Neural cell (in vitro differentiated cells): Measurements from ENCODE around the gene GAGE10. TPM values are rescaled to one million over a fixed set of nuclear protein-coding genes. Genes with fewer than 3 reads are reported as not detected.

Experiments
- H2AFZ ChIP-seq: fragments of 200-600, 300-800 bp; sonication (generic), shearing (Covaris generic); 2 replicates; pipeline ENCODE4 v1.6.0; 2014; ENCODE audit warnings: low read depth, mild to moderate bottlenecking, antibody characterized with exemption, low read length, moderate library complexity
- H3F3A ChIP-seq: fragments of 200-600 bp; shearing (Covaris generic); 2 replicates; pipeline ENCODE4 v1.6.1; 2016; ENCODE audit warnings: mild to moderate bottlenecking, moderate library complexity, mixed read lengths, antibody characterized with exemption, low read length; ENCODE audit not compliant: insufficient read depth, poor library complexity, severe bottlenecking
- H3K27ac ChIP-seq: fragments of 200-600, 300-800 bp; sonication (generic), shearing (Covaris generic); 2 replicates; pipeline ENCODE4 v1.5.1; 2014; ENCODE audit warnings: mild to moderate bottlenecking, low read length, moderate library complexity
- H3K27me3 ChIP-seq: fragments of 300-800, 200-600 bp; sonication (generic), shearing (Covaris generic); 2 replicates; pipeline ENCODE4 v1.6.0; 2014; ENCODE audit warnings: mild to moderate bottlenecking, low read depth, low read length, moderate library complexity; ENCODE audit not compliant: insufficient read depth
- H3K36me3 ChIP-seq: fragments of 300-800, 200-600 bp; sonication (generic), shearing (Covaris generic); 2 replicates; pipeline ENCODE4 v1.5.1; 2014; ENCODE audit warnings: mild to moderate bottlenecking, antibody characterized with exemption, low read length, moderate library complexity; ENCODE audit not compliant: insufficient read depth
- H3K4me2 ChIP-seq: fragments of 300-800, 200-600 bp; sonication (generic), shearing (Covaris generic); 2 replicates; pipeline ENCODE4 v1.6.0; 2014; ENCODE audit warnings: mild to moderate bottlenecking, low read length
- H3K4me3 ChIP-seq: fragments of 300-800, 200-600 bp; sonication (generic), shearing (Covaris generic); 2 replicates; pipeline ENCODE4 v1.5.1; 2014; ENCODE audit warnings: mild to moderate bottlenecking, low read length, moderate library complexity
- H3K79me2 ChIP-seq: fragments of 200-600 bp; shearing (Covaris generic); replicated peaks from 2 replicates; pipeline ENCODE4 v1.6.0; 2014; ENCODE audit warnings: mild to moderate bottlenecking, low read length, moderate library complexity; ENCODE audit not compliant: insufficient read depth
- H3K9ac ChIP-seq: fragments of 300-800, 200-600 bp; sonication (generic), shearing (Covaris generic); 2 replicates; pipeline ENCODE4 v1.6.1; 2016; ENCODE audit warnings: mild to moderate bottlenecking, low read length, mixed read lengths
- H3K9me2 ChIP-seq: fragments of 200-600 bp; shearing (Covaris generic); 2 replicates; pipeline ENCODE4 v1.6.1; 2016; ENCODE audit warnings: mild to moderate bottlenecking, low read length, mixed read lengths; ENCODE audit not compliant: insufficient read depth
- H3K9me3 ChIP-seq: fragments of 200-600, 300-800 bp; sonication (generic), shearing (Covaris generic); 2 replicates; pipeline ENCODE4 v1.6.1; 2016; ENCODE audit warnings: mild to moderate bottlenecking, mixed run types, low read length, moderate library complexity, mixed read lengths
- H4K20me1 ChIP-seq: fragments of 200-600 bp; shearing (Covaris generic); 2 replicates; pipeline ENCODE4 v1.6.1; 2016; ENCODE audit warnings: mild to moderate bottlenecking, mixed run types; ENCODE audit not compliant: insufficient read depth
- EP300 ChIP-seq: fragments of 450-650 bp; conservative IDR thresholded peaks from 2 replicates; pipeline ENCODE4 v1.6.1; 2014; ENCODE audit warnings: antibody characterized with exemption, mild to moderate bottlenecking, moderate library complexity; ENCODE audit not compliant: poor library complexity, severe bottlenecking
- EZH2 ChIP-seq: fragments of 200-600, 300-800 bp; shearing (Covaris generic), sonication (generic); IDR thresholded peaks from 2 replicates; pipeline ENCODE4 v1.6.1; 2014; ENCODE audit warnings: antibody characterized with exemption, low read length, borderline replicate concordance, mild to moderate bottlenecking; ENCODE audit not compliant: insufficient read depth, poor library complexity, severe bottlenecking
- MXI1 ChIP-seq: fragments of 450-650 bp; conservative IDR thresholded peaks from 2 replicates; pipeline ENCODE4 v1.6.1; 2014; ENCODE audit warnings: antibody characterized with exemption, mild to moderate bottlenecking; ENCODE audit not compliant: poor library complexity, severe bottlenecking
- POLR2AphosphoS5 ChIP-seq: IDR thresholded peaks from 2 replicates; pipeline ENCODE4 v1.6.1; 2012
- RAD21 ChIP-seq: fragments of 450-650 bp; conservative IDR thresholded peaks from 2 replicates; pipeline ENCODE4 v1.6.1; 2014; ENCODE audit warnings: antibody characterized with exemption, mild to moderate bottlenecking, moderate library complexity
- SMC3 ChIP-seq: fragments of 450-650 bp; conservative IDR thresholded peaks from 2 replicates; pipeline ENCODE4 v1.6.1; 2014; ENCODE audit warnings: antibody characterized with exemption, mild to moderate bottlenecking, moderate library complexity; ENCODE audit not compliant: poor library complexity
- TAF1 ChIP-seq: IDR thresholded peaks from 2 replicates; pipeline ENCODE4 v1.6.1; 2012; ENCODE audit warnings: low read depth
- polyA plus RNA-seq: library from polyadenylated mRNA; depleted of rRNA; stranded (reverse); fragments of >200 nt; gene quantifications from 2 replicates; pipeline ENCODE4 v1.2.3, GENCODE V29; 2014
- TF ChIP-seq, protein P1 (sequence below): fragments of 450-650 bp; IDR thresholded peaks from 2 replicates; pipeline ENCODE4 v1.5.1; 2014; ENCODE audit warnings: antibody characterized with exemption, mild to moderate bottlenecking, moderate library complexity; ENCODE audit not compliant: poor library complexity, severe bottlenecking
- TF ChIP-seq, protein P2 (sequence below): IDR thresholded peaks from 2 replicates; pipeline ENCODE4 v1.6.1; 2012; ENCODE audit warnings: borderline replicate concordance

Gene GAGE10
- polyA plus RNA-seq, 1 donor from 2014 or later = not detected

GRCh38 chrX:49284212-49284611, 19.2 kb upstream of the GAGE10 start:
- TF ChIP-seq, protein P1, sequence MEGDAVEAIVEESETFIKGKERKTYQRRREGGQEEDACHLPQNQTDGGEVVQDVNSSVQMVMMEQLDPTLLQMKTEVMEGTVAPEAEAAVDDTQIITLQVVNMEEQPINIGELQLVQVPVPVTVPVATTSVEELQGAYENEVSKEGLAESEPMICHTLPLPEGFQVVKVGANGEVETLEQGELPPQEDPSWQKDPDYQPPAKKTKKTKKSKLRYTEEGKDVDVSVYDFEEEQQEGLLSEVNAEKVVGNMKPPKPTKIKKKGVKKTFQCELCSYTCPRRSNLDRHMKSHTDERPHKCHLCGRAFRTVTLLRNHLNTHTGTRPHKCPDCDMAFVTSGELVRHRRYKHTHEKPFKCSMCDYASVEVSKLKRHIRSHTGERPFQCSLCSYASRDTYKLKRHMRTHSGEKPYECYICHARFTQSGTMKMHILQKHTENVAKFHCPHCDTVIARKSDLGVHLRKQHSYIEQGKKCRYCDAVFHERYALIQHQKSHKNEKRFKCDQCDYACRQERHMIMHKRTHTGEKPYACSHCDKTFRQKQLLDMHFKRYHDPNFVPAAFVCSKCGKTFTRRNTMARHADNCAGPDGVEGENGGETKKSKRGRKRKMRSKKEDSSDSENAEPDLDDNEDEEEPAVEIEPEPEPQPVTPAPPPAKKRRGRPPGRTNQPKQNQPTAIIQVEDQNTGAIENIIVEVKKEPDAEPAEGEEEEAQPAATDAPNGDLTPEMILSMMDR = no peak
- TF ChIP-seq TAF1 (no peak), MXI1 (no peak), EZH2 (no peak), POLR2AphosphoS5 (no peak), SMC3 (no peak), EP300 (no peak), RAD21 (no peak)
- TF ChIP-seq, protein P2, sequence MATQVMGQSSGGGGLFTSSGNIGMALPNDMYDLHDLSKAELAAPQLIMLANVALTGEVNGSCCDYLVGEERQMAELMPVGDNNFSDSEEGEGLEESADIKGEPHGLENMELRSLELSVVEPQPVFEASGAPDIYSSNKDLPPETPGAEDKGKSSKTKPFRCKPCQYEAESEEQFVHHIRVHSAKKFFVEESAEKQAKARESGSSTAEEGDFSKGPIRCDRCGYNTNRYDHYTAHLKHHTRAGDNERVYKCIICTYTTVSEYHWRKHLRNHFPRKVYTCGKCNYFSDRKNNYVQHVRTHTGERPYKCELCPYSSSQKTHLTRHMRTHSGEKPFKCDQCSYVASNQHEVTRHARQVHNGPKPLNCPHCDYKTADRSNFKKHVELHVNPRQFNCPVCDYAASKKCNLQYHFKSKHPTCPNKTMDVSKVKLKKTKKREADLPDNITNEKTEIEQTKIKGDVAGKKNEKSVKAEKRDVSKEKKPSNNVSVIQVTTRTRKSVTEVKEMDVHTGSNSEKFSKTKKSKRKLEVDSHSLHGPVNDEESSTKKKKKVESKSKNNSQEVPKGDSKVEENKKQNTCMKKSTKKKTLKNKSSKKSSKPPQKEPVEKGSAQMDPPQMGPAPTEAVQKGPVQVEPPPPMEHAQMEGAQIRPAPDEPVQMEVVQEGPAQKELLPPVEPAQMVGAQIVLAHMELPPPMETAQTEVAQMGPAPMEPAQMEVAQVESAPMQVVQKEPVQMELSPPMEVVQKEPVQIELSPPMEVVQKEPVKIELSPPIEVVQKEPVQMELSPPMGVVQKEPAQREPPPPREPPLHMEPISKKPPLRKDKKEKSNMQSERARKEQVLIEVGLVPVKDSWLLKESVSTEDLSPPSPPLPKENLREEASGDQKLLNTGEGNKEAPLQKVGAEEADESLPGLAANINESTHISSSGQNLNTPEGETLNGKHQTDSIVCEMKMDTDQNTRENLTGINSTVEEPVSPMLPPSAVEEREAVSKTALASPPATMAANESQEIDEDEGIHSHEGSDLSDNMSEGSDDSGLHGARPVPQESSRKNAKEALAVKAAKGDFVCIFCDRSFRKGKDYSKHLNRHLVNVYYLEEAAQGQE = no peak
- H3F3A ChIP-seq = no peaks in the 10 kb centered on the region
- no peak overlapping the region for H3K9ac ChIP-seq
- H2AFZ ChIP-seq = no peak overlapping the region
- no peak overlapping the region for H3K4me2 ChIP-seq
- no peaks in the 10 kb centered on the region for H3K27me3 ChIP-seq
- no peaks in the 10 kb centered on the region for H3K79me2 ChIP-seq
- no peaks in the 10 kb centered on the region for H3K9me2 ChIP-seq
- no peak overlapping the region for H3K27ac ChIP-seq
- no peaks in the 10 kb centered on the region for H4K20me1 ChIP-seq
- no peaks in the 10 kb centered on the region for H3K9me3 ChIP-seq
- no peaks in the 10 kb centered on the region for H3K36me3 ChIP-seq
- H3K4me3 ChIP-seq = no peak overlapping the region

DNA sequence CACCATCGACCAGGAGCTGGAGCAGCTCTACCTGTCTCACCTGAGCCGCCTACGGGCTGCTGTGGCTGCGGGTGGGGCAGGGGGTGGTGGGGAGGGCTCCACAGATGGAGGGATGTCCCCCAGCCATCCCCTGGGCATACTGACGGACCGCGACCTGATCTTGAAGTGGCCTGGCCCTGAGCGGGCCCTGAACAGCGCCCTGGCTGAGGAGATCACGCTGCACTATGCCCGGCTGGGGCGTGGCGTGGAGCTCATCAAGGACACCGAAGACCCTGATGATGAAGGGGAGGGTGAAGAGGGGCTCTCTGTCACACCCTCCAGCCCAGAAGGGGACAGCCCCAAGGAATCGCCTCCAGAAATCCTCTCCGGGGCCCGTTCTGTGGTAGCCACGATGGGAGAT, 17.3 kb upstream of the GAGE10 start:
- Histone ChIP-seq H3F3A (no peaks in the 10 kb centered on the region), H3K4me2 (no peak overlapping the region), H3K9ac (no peak overlapping the region), H3K9me3 (no peaks in the 10 kb centered on the region), H3K79me2 (no peaks in the 10 kb centered on the region), H3K27me3 (no peaks in the 10 kb centered on the region), H3K36me3 (no peaks in the 10 kb centered on the region), H3K9me2 (no peaks in the 10 kb centered on the region), H3K4me3 (no peak overlapping the region), H4K20me1 (no peaks in the 10 kb centered on the region), H3K27ac (no peak overlapping the region), H2AFZ (no peak overlapping the region)
- TF ChIP-seq SMC3 (no peak), EZH2 (no peak), TAF1 (no peak), MXI1 (no peak), POLR2AphosphoS5 (no peak), RAD21 (no peak), EP300 (no peak)
- TF ChIP-seq, protein P1 = no peak
- TF ChIP-seq, protein P2 = no peak
